GM23338 (cell line): Measurements from ENCODE around the gene PIGR. TPM values are rescaled to one million over a fixed set of nuclear protein-coding genes. Genes with fewer than 3 reads are reported as not detected.

ENCODE experiments used
- ATAC-seq: fragments of 200-7000 bp; cut with Tn5 transposase; 3 replicates; pipeline ENCODE4 v1.9.1; 2020
- DNase-seq: peaks from one replicate; pipeline ENCODE4 v3.0.0-alpha.2; 2015; ENCODE audit warnings: low spot score
- H2AFZ ChIP-seq: fragments of 200-600 bp; sonication (generic); 2 replicates; pipeline ENCODE4 v1.8.0; 2016; ENCODE audit warnings: antibody characterized with exemption, mild to moderate bottlenecking, moderate library complexity
- H3F3A ChIP-seq: fragments of 200-600 bp; sonication (generic); replicated peaks from 2 replicates; pipeline ENCODE4 v1.8.0; 2017; ENCODE audit warnings: antibody characterized with exemption, mixed run types, low read depth
- H3K27ac ChIP-seq: fragments of 200-600 bp; sonication (generic); 2 replicates; pipeline ENCODE4 v1.6.1; 2016; ENCODE audit warnings: low read depth
- H3K27me3 ChIP-seq: fragments of 200-600 bp; sonication (generic); 2 replicates; pipeline ENCODE4 v1.8.0; 2016; ENCODE audit warnings: mild to moderate bottlenecking, mixed run types, moderate library complexity; ENCODE audit not compliant: insufficient read depth
- H3K36me3 ChIP-seq: fragments of 200-600 bp; sonication (generic); 2 replicates; pipeline ENCODE4 v1.8.0; 2016; ENCODE audit warnings: mild to moderate bottlenecking; ENCODE audit not compliant: insufficient read depth
- H3K4me1 ChIP-seq: fragments of 200-600 bp; sonication (generic); 2 replicates; pipeline ENCODE4 v1.8.0; 2016; ENCODE audit warnings: mild to moderate bottlenecking, moderate library complexity; ENCODE audit not compliant: insufficient read depth
- H3K4me2 ChIP-seq: fragments of 200-600 bp; sonication (generic); 2 replicates; pipeline ENCODE4 v1.7.1; 2017; ENCODE audit warnings: mixed run types
- H3K4me3 ChIP-seq: fragments of 200-600 bp; sonication (generic); 2 replicates; pipeline ENCODE4 v1.6.1; 2016; ENCODE audit warnings: mixed run types
- H3K79me2 ChIP-seq: fragments of 200-600 bp; sonication (generic); replicated peaks from 2 replicates; pipeline ENCODE4 v1.8.0; 2017; ENCODE audit warnings: mild to moderate bottlenecking; ENCODE audit not compliant: insufficient read depth
- H3K9me2 ChIP-seq: fragments of 200-600 bp; sonication (generic); 2 replicates; pipeline ENCODE4 v1.8.0; 2017; ENCODE audit not compliant: insufficient read depth
- H4K20me1 ChIP-seq: fragments of 200-600 bp; sonication (generic); replicated peaks from 2 replicates; pipeline ENCODE4 v1.8.0; 2017; ENCODE audit warnings: mild to moderate bottlenecking; ENCODE audit not compliant: insufficient read depth
- H3K27ac Mint-ChIP-seq: 2 replicates; pipeline ENCODE4 v1.8.0; 2020; ENCODE audit warnings: inconsistent platforms, mild to moderate bottlenecking, moderate library complexity, mixed read lengths
- H3K27me3 Mint-ChIP-seq: 3 replicates; pipeline ENCODE4 v1.8.0; 2022; ENCODE audit warnings: low read depth, mild to moderate bottlenecking, moderate library complexity, mixed read lengths, inconsistent platforms; ENCODE audit not compliant: insufficient read depth, poor library complexity
- H3K36me3 Mint-ChIP-seq: 3 replicates; pipeline ENCODE4 v1.8.0; 2021; ENCODE audit warnings: low read depth, mild to moderate bottlenecking, inconsistent platforms, moderate library complexity, mixed read lengths
- H3K4me1 Mint-ChIP-seq: 3 replicates; pipeline ENCODE4 v1.8.0; 2020; ENCODE audit warnings: mild to moderate bottlenecking, inconsistent platforms, mixed read lengths
- H3K4me3 Mint-ChIP-seq: 3 replicates; pipeline ENCODE4 v1.8.0; 2021; ENCODE audit warnings: moderate library complexity, mild to moderate bottlenecking, inconsistent platforms, mixed read lengths
- H3K9me3 Mint-ChIP-seq: 3 replicates; pipeline ENCODE4 v1.8.0; 2020; ENCODE audit warnings: moderate library complexity, mild to moderate bottlenecking, inconsistent platforms, mixed read lengths
- CREB1 ChIP-seq: fragments of 250-450 bp; sonication (Bioruptor Pico); IDR thresholded peaks from 2 replicates; pipeline ENCODE4 v1.5.0; 2020; ENCODE audit warnings: low read depth, mild to moderate bottlenecking, moderate library complexity
- EZH2 ChIP-seq: fragments of 200-600 bp; sonication (generic); IDR thresholded peaks from one replicate; pipeline ENCODE4 v1.8.0; 2017; ENCODE audit warnings: antibody characterized with exemption, mild to moderate bottlenecking, low read depth; ENCODE audit not compliant: unreplicated experiment
- EZH2phosphoT487 ChIP-seq: fragments of 200-600 bp; sonication (generic); IDR thresholded peaks from one replicate; pipeline ENCODE4 v1.8.1; 2018; ENCODE audit warnings: antibody characterized with exemption; ENCODE audit not compliant: unreplicated experiment
- JUNB ChIP-seq: IDR thresholded peaks from one replicate; pipeline ENCODE4 v1.6.1; 2016; ENCODE audit warnings: antibody characterized with exemption; ENCODE audit not compliant: unreplicated experiment
- NANOG ChIP-seq: IDR thresholded peaks from 2 replicates; pipeline ENCODE4 v1.6.1; 2016; ENCODE audit warnings: antibody characterized with exemption, borderline replicate concordance
- POLR2AphosphoS5 ChIP-seq: IDR thresholded peaks from 2 replicates; pipeline ENCODE4 v1.6.1; 2016; ENCODE audit warnings: antibody characterized with exemption, low read depth
- STAT1 ChIP-seq: IDR thresholded peaks from one replicate; pipeline ENCODE4 v1.6.1; 2016; ENCODE audit warnings: antibody characterized with exemption; ENCODE audit not compliant: unreplicated experiment
- ZNF114 ChIP-seq: fragments of 250-450 bp; sonication (Bioruptor Pico); IDR thresholded peaks from 2 replicates; pipeline ENCODE4 v1.5.0; 2020; ENCODE audit warnings: mild to moderate bottlenecking, moderate library complexity
- ZNF331 ChIP-seq: fragments of 250-450 bp; sonication (Bioruptor Pico); IDR thresholded peaks from 2 replicates; pipeline ENCODE4 v1.5.0; 2020; ENCODE audit warnings: low read depth, mild to moderate bottlenecking, moderate library complexity
- ZNF462 ChIP-seq: fragments of 250-450 bp; sonication (Bioruptor Pico); IDR thresholded peaks from 2 replicates; pipeline ENCODE4 v1.5.0; 2020; ENCODE audit warnings: mild to moderate bottlenecking, moderate library complexity
- polyA plus RNA-seq: library from polyadenylated mRNA; unstranded; fragments of >200 nt; fragmentation: Nextera tagmentation; extraction: Ambion mirVana; gene quantifications from 2 replicates; pipeline ENCODE4 v1.2.1, GENCODE V29; 2016
- total RNA-seq: library from RNA; depleted of rRNA; stranded (reverse); fragments of >200 nt; shearing (Covaris generic); gene quantifications from 2 replicates; pipeline ENCODE4 v1.2.3, GENCODE V29; 2014
- TF ChIP-seq, protein P1 (sequence below), 2 experiments: fragments of 200-600 bp in 1 of 2; sonication (generic) in 1 of 2; conservative IDR thresholded peaks; 2 replicates each; pipeline versions ENCODE4 v1.5.1 to v1.6.1; 2016 to 2017; ENCODE audit warnings: antibody characterized with exemption in 2 of 2, low read depth in 2 of 2, mild to moderate bottlenecking in 2 of 2, moderate library complexity in 1 of 2
- TF ChIP-seq, protein P2 (sequence below): IDR thresholded peaks from one replicate; pipeline ENCODE4 v1.6.1; 2018; ENCODE audit warnings: antibody characterized with exemption; ENCODE audit not compliant: unreplicated experiment

Gene PIGR
- total and polyA plus RNA-seq, 2 experiments from 2014 or later: not detected

DNA sequence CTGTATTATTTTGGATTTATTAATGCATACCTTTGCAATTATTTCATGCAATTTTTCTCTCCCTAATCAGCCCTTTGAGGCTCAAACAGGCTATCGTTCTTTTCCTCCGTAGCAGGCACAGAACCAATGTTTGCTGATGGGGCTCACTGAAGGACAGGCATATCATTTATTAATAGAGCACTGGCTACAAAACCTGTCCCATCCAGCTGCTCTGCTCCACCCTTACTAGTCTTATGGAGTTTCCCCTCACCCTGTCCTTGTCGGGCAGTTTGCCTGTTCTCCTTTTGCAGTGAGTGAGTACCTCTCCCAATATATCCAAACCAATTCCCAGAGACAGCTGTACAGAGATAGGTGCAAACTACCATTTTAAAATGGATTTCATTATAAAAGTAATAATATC, 40.6 kb upstream of the PIGR start:
- Mint-ChIP-seq H3K9me3 (no peaks in the 10 kb centered on the region), H3K27ac (no peak overlapping the region), H3K27me3 (peaks cover 3% of the 10 kb centered on the region), H3K36me3 (no peaks in the 10 kb centered on the region), H3K4me1 (peaks cover 30% of the 10 kb centered on the region), H3K4me3 (no peak overlapping the region)
- Histone ChIP-seq H2AFZ (no peak overlapping the region), H3K36me3 (no peaks in the 10 kb centered on the region), H3K79me2 (no peaks in the 10 kb centered on the region), H3K27ac (no peak overlapping the region), H3K4me1 (peaks cover 34% of the 10 kb centered on the region), H3K4me2 (no peak overlapping the region), H3K4me3 (no peak overlapping the region), H3K27me3 (no peaks in the 10 kb centered on the region), H3K9me2 (0 out of 2 replicates have a peak, but pooled peaks cover 3% of the 10 kb centered on the region), H3F3A (no peaks in the 10 kb centered on the region), H4K20me1 (no peaks in the 10 kb centered on the region)
- DNase-seq (no peak), ATAC-seq (no peak)
- TF ChIP-seq EZH2phosphoT487 (no peak), ZNF114 (no peak), EZH2 (no peak), ZNF462 (CRISPR knock-in tag) (no peak), CREB1 (CRISPR knock-in tag) (no peak), JUNB (no peak), STAT1 (no peak), ZNF331 (no peak), POLR2AphosphoS5 (no peak), NANOG (no peak)
- TF ChIP-seq, protein P1, sequence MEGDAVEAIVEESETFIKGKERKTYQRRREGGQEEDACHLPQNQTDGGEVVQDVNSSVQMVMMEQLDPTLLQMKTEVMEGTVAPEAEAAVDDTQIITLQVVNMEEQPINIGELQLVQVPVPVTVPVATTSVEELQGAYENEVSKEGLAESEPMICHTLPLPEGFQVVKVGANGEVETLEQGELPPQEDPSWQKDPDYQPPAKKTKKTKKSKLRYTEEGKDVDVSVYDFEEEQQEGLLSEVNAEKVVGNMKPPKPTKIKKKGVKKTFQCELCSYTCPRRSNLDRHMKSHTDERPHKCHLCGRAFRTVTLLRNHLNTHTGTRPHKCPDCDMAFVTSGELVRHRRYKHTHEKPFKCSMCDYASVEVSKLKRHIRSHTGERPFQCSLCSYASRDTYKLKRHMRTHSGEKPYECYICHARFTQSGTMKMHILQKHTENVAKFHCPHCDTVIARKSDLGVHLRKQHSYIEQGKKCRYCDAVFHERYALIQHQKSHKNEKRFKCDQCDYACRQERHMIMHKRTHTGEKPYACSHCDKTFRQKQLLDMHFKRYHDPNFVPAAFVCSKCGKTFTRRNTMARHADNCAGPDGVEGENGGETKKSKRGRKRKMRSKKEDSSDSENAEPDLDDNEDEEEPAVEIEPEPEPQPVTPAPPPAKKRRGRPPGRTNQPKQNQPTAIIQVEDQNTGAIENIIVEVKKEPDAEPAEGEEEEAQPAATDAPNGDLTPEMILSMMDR (conservative IDR thresholded peaks at IDR 0.05; ENCODE audit: low read depth in 2 of 2): no peak
- TF ChIP-seq, protein P2, sequence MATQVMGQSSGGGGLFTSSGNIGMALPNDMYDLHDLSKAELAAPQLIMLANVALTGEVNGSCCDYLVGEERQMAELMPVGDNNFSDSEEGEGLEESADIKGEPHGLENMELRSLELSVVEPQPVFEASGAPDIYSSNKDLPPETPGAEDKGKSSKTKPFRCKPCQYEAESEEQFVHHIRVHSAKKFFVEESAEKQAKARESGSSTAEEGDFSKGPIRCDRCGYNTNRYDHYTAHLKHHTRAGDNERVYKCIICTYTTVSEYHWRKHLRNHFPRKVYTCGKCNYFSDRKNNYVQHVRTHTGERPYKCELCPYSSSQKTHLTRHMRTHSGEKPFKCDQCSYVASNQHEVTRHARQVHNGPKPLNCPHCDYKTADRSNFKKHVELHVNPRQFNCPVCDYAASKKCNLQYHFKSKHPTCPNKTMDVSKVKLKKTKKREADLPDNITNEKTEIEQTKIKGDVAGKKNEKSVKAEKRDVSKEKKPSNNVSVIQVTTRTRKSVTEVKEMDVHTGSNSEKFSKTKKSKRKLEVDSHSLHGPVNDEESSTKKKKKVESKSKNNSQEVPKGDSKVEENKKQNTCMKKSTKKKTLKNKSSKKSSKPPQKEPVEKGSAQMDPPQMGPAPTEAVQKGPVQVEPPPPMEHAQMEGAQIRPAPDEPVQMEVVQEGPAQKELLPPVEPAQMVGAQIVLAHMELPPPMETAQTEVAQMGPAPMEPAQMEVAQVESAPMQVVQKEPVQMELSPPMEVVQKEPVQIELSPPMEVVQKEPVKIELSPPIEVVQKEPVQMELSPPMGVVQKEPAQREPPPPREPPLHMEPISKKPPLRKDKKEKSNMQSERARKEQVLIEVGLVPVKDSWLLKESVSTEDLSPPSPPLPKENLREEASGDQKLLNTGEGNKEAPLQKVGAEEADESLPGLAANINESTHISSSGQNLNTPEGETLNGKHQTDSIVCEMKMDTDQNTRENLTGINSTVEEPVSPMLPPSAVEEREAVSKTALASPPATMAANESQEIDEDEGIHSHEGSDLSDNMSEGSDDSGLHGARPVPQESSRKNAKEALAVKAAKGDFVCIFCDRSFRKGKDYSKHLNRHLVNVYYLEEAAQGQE: no peak
